ENCODE data around the gene PCMTD2. TPM values are rescaled to one million over a fixed set of nuclear protein-coding genes. Genes with fewer than 3 reads are reported as not detected.

Gene PCMTD2
- total RNA-seq, 1 donor from 2014 or later, result 36.5 TPM

DNA sequence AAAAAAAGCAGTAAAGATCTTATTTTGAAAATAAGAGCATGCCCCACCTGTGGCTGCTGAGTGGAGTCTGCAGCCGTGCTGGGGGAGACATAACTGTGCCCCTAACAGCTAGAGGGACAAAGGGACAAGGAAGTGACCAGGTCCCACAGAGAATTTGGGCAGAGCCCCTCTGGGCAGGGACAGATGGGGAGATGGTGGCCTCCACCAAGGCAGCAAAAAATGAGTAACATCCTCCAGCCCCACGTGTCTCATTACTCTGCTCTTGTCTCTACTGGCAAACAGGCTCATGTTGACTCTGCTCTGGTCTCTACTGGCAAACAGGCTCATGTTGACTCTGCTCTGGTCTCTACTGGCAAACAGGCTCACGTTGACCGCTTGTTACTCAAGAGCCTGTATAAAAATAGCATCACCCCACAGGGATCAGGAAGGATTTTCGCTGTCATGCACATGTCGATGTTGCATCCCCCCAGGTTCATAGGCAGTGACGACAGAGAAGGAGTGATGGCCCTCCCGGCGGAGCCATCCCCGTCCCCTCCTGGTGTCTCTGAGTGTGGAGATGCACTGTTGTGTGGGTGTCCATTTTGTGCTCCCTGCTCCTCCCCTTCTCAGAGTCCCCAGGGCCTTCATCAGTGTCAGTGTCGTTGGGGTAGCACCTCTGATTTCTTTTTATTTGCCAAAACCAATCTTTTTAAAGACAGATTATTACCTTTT lies 17.3 kb upstream of the PCMTD2 start:
- no peaks in the 10 kb centered on the region for H3K27me3 ChIP-seq (ENCODE audit: control insufficient read depth in 3 of 3, insufficient read depth in 3 of 3, low read length in 3 of 3)
- peaks cover 20 to 33% (median 21%) of the 10 kb centered on the region in 3 donors for H3K4me1 ChIP-seq (ENCODE audit: control insufficient read depth in 3 of 3, insufficient read depth in 3 of 3, low read length in 3 of 3)
- H3K36me3 ChIP-seq (ENCODE audit: control insufficient read depth in 3 of 3, insufficient read depth in 3 of 3, low read length in 3 of 3), result no peaks in the 10 kb centered on the region
- no peak overlapping the region for H3K9ac ChIP-seq (ENCODE audit: low read depth in 1 of 3, low read length in 3 of 3)
- H3K4me3 ChIP-seq (ENCODE audit: low read length in 3 of 3), result peak overlapping the region in 1 of 3 donors; percentile 17
- no peak overlapping the region for H3K27ac ChIP-seq (ENCODE audit: low read depth, low read length)
- no peaks in the 10 kb centered on the region for H3K9me3 ChIP-seq (ENCODE audit: control insufficient read depth in 3 of 3, low read length in 3 of 3)

DNA sequence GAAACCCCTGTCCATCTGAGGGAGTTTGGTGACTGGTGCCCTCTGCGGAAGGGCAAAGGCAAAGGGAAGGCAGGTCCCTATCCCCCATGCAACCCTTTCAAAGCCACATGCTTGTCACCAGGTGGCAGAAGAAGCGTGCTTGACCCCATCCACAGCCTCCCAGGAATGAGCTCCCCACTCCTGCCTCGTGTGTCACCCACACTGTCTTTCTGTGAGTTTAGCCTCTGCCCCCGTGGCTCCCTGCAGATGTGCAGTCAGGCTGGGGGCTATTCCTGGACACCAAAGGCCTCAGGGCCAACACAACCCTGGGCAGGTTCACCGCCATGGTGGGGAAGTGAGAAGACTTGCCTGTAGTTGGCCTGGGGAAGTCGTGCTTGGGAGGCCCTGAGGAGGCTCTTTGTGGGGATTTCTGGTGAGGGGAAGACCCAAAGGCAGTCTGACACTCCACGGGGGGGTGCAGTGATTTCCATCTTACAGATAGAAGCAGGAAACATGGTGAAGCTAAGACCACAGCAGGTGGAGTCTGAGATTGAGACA lies 16.6 kb upstream of the PCMTD2 start:
- H3K4me3 ChIP-seq (ENCODE audit: low read length in 3 of 3), result no peak overlapping the region
- H3K27ac ChIP-seq (ENCODE audit: low read depth, low read length), result no peak overlapping the region
- no peaks in the 10 kb centered on the region for H3K27me3 ChIP-seq (ENCODE audit: control insufficient read depth in 3 of 3, insufficient read depth in 3 of 3, low read length in 3 of 3)
- H3K36me3 ChIP-seq (ENCODE audit: control insufficient read depth in 3 of 3, insufficient read depth in 3 of 3, low read length in 3 of 3), result no peaks in the 10 kb centered on the region
- peaks cover 15 to 27% (median 16%) of the 10 kb centered on the region in 3 donors for H3K4me1 ChIP-seq (ENCODE audit: control insufficient read depth in 3 of 3, insufficient read depth in 3 of 3, low read length in 3 of 3)
- no peak overlapping the region for H3K9ac ChIP-seq (ENCODE audit: low read depth in 1 of 3, low read length in 3 of 3)
- no peaks in the 10 kb centered on the region for H3K9me3 ChIP-seq (ENCODE audit: control insufficient read depth in 3 of 3, low read length in 3 of 3)

DNA sequence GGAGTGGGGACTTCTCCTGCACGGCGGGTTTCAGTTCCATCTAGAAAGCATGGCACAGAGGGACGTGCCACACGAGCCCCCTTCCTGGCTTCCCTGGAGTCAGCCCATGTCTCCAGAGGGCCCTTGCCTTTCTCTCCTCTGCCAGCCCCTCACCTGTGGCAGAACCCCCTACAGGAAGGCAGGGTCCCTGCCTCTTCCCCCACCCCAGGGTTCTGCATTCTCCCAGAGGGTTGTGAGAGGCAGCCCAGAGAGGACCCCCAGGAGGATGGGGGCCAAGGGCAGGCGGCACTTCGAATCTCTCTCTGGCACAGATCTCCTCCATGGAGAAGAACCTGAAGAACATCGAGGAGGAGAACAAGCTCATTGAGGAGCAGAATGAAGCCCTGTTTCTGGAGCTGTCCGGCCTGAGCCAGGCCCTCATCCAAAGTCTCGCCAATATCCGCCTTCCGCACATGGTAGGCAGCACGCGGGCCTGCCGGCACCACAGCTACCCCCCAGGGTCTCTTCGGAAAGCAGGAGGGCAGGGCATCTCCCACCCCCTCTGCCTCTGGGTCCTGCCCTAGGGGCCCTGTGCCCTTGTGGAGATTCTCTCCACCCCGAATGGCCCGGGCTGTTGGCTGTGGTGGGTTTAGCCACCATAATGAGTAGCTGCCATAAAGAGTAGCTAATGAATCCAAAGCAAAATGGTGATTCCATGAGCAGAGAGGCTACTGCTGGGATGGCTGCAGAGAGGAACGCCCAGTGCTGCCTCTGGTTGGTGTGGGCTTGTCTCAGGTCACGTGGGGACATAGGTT lies 15.9 kb upstream of the PCMTD2 start:
- Histone ChIP-seq H3K36me3 (ENCODE audit: control insufficient read depth in 3 of 3, insufficient read depth in 3 of 3, low read length in 3 of 3) (no peaks in the 10 kb centered on the region), H3K9ac (ENCODE audit: low read depth in 1 of 3, low read length in 3 of 3) (no peak overlapping the region), H3K27ac (ENCODE audit: low read depth, low read length) (no peak overlapping the region), H3K4me3 (ENCODE audit: low read length in 3 of 3) (no peak overlapping the region), H3K4me1 (ENCODE audit: control insufficient read depth in 3 of 3, insufficient read depth in 3 of 3, low read length in 3 of 3) (peaks cover 10 to 21% (median 11%) of the 10 kb centered on the region in 3 donors), H3K27me3 (ENCODE audit: control insufficient read depth in 3 of 3, insufficient read depth in 3 of 3, low read length in 3 of 3) (no peaks in the 10 kb centered on the region), H3K9me3 (ENCODE audit: control insufficient read depth in 3 of 3, low read length in 3 of 3) (no peaks in the 10 kb centered on the region)

DNA sequence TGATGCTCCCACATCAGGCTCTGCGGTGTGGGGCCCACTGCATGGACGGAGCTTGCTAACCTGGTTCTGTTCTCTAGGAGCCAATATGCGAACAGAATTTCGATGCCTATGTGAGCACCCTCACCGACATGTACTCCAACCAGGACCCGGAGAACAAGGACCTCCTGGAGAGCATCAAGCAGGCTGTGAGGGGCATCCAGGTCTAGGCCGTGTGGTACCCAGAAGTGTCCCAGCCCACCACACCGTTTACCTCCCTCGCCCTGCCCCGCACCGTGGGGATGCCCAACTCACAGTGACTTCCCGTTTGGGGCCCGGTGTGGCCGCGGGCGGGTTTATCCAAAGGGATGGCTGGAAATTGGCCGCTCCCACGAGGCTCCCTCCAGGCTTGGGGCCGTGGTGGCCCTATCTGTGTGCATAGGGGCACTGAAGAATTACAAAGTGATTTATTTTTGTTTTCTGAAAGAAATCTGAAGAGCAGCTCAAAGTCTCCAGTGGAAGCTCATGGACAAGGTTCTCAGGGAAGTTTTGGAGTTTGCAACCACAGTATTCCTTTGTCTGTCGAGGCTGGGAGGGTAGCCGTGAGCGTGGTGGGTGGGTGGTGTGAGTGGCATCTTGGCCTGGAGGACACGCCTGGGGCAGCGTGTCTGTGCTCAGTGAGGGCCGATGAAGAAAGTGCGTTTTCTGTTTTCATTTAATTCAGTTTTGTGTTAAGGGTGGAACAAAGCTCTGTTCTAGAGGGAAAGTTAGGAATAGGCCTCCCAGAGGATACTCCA lies 15.1 kb upstream of the PCMTD2 start:
- H3K9ac ChIP-seq (ENCODE audit: low read depth in 1 of 3, low read length in 3 of 3), result no peak overlapping the region

DNA sequence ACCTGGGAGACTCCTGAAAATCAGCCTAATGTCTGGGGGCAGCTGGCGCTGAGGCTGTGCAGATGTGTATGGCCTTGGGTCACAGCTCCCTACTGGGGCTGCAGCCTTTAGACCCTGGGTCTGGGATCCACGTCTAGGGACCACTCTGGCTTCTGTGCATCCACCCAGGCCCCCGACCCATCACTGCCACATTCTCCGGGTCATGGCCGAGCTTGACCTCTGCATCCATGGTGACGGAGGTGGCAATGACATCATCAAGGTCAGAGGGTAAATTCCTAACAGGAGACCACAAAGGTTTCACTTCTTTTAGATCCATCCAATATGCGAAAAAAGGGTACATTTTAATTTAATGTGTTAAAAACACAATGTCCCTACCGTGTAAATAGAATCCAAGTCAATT lies 14.5 kb upstream of the PCMTD2 start:
- no peak overlapping the region for H3K9ac ChIP-seq (ENCODE audit: low read depth in 1 of 3, low read length in 3 of 3)
- H3K27me3 ChIP-seq (ENCODE audit: control insufficient read depth in 3 of 3, insufficient read depth in 3 of 3, low read length in 3 of 3), result peaks cover 1 to 10% (median 8%) of the 10 kb centered on the region in 3 donors
- H3K36me3 ChIP-seq (ENCODE audit: control insufficient read depth in 3 of 3, insufficient read depth in 3 of 3, low read length in 3 of 3), result no peaks in the 10 kb centered on the region
- no peak overlapping the region for H3K4me3 ChIP-seq (ENCODE audit: low read length in 3 of 3)
- no peaks in the 10 kb centered on the region for H3K9me3 ChIP-seq (ENCODE audit: control insufficient read depth in 3 of 3, low read length in 3 of 3)
- no peak overlapping the region for H3K27ac ChIP-seq (ENCODE audit: low read depth, low read length)
- peaks cover 10 to 21% (median 11%) of the 10 kb centered on the region in 3 donors for H3K4me1 ChIP-seq (ENCODE audit: control insufficient read depth in 3 of 3, insufficient read depth in 3 of 3, low read length in 3 of 3)

More for the DNA sequence above, 15.1 kb upstream of the PCMTD2 start:
- H3K9me3 ChIP-seq (ENCODE audit: control insufficient read depth in 3 of 3, low read length in 3 of 3), result no peaks in the 10 kb centered on the region
- H3K4me1 ChIP-seq (ENCODE audit: control insufficient read depth in 3 of 3, insufficient read depth in 3 of 3, low read length in 3 of 3), result peaks cover 10 to 21% (median 11%) of the 10 kb centered on the region in 3 donors
- peaks cover 0 to 6% (median 6%) of the 10 kb centered on the region in 3 donors for H3K27me3 ChIP-seq (ENCODE audit: control insufficient read depth in 3 of 3, insufficient read depth in 3 of 3, low read length in 3 of 3)
- no peak overlapping the region for H3K4me3 ChIP-seq (ENCODE audit: low read length in 3 of 3)
- H3K36me3 ChIP-seq (ENCODE audit: control insufficient read depth in 3 of 3, insufficient read depth in 3 of 3, low read length in 3 of 3), result no peaks in the 10 kb centered on the region
- H3K27ac ChIP-seq (ENCODE audit: low read depth, low read length), result no peak overlapping the region

DNA sequence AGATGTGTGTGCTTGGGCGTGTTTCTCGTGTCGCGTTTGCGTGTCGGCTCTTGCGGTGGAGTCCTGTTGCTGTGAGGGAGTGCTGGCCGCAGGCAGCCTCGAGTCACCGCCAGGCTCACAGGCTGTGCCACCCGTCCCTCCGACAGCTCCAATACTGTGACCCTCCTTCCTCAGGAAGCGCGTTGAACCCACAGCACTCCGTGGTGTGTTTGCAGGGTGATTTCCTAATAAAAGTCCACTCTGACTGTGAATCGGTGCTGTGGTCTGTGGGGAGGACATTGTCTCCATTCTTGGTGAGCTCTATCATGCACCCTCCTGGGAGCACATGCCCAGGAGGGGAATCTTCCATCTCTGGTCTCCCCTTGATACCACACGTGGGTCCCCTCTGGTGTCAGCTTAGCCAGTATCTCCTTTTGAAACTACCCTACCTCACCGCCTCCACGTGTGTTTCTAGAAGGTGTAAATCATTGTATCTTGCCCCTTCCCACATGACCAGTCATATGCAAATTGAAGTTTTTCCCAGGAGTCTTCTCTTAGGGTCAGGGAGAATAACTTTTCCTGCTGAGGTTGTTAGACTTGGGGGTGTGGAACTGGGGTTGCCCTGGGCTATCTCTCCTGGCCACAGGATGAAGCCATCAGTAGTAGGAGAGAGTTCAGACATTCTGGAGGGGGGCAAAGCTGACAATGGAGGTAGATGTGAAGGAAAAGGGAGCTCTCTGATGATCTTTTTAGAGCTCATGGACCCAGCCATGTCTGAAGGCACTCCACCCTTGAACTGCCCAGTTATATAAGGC lies 13.3 kb upstream of the PCMTD2 start:
- Histone ChIP-seq H3K9me3 (ENCODE audit: control insufficient read depth in 3 of 3, low read length in 3 of 3) (no peaks in the 10 kb centered on the region), H3K4me1 (ENCODE audit: control insufficient read depth in 3 of 3, insufficient read depth in 3 of 3, low read length in 3 of 3) (peaks cover 10 to 16% (median 11%) of the 10 kb centered on the region in 3 donors), H3K9ac (ENCODE audit: low read depth in 1 of 3, low read length in 3 of 3) (no peak overlapping the region), H3K36me3 (ENCODE audit: control insufficient read depth in 3 of 3, insufficient read depth in 3 of 3, low read length in 3 of 3) (no peaks in the 10 kb centered on the region), H3K27me3 (ENCODE audit: control insufficient read depth in 3 of 3, insufficient read depth in 3 of 3, low read length in 3 of 3) (peaks cover 7 to 16% (median 15%) of the 10 kb centered on the region in 3 donors), H3K4me3 (ENCODE audit: low read length in 3 of 3) (no peak overlapping the region), H3K27ac (ENCODE audit: low read depth, low read length) (no peak overlapping the region)

DNA sequence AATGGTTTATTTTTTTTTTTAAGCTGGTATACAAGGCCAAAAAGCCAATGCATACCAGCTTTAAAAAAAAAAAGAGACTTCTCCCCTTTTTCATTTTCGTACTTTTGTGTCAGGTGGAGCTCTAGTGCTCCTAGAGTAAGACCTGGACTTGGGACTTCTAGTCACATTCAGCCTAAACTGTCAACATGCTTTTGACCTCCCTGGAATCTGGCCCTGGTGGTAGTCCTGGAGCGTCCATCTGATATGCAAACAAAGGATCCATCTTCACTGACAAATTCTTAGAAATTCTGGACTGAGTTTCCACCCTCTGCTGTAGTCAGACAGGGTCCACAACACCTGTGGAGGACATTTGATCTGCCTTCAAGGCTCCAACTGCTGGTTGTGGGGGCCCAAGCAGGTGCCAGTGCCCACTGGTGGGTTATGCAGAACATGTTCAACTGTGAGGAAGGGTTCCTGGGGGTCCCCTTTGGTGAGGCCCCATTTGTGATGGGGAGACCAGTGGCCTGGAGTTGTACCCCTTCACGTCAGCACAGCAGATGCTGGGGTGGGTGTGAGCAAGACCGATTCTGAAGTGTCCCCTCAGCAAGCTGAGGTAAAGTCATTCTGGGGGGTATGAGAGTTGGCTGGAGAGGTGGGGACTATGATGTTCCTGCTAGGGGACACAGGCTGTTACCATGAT lies 12.6 kb upstream of the PCMTD2 start:
- no peaks in the 10 kb centered on the region for H3K36me3 ChIP-seq (ENCODE audit: control insufficient read depth in 3 of 3, insufficient read depth in 3 of 3, low read length in 3 of 3)
- H3K9me3 ChIP-seq (ENCODE audit: control insufficient read depth in 3 of 3, low read length in 3 of 3), result no peaks in the 10 kb centered on the region
- H3K4me1 ChIP-seq (ENCODE audit: control insufficient read depth in 3 of 3, insufficient read depth in 3 of 3, low read length in 3 of 3), result peaks cover 6 to 12% (median 10%) of the 10 kb centered on the region in 3 donors
- H3K4me3 ChIP-seq (ENCODE audit: low read length in 3 of 3), result no peak overlapping the region
- H3K27ac ChIP-seq (ENCODE audit: low read depth, low read length), result no peak overlapping the region
- H3K27me3 ChIP-seq (ENCODE audit: control insufficient read depth in 3 of 3, insufficient read depth in 3 of 3, low read length in 3 of 3), result peaks cover 7 to 16% (median 15%) of the 10 kb centered on the region in 3 donors
- H3K9ac ChIP-seq (ENCODE audit: low read depth in 1 of 3, low read length in 3 of 3), result no peak overlapping the region

DNA sequence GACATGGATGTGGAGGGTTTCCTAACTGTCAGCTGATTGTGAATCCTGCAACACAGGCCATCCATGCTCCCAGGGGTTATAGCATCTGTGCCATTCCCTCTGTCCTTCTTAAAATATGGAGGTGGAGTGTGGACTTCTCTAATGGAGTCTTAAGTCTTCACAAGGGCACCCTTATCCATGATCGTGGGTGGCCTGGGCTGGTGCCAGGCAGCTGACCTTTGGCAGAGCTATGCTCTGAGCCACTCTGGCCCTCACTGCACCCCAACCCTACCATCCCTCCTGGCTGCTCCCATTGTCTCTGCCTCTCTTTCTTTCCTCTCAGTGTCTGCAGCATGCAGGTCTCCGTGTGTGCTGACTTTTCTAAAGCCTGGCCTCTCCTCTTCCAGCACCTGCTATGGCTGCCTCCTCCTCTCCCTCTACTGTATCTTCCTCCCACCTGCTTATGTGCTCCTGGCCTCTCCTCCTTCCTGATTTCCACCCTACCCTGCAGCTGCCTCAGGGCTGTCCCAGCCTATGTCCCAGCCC lies 11.2 kb upstream of the PCMTD2 start:
- no peaks in the 10 kb centered on the region for H3K36me3 ChIP-seq (ENCODE audit: control insufficient read depth in 3 of 3, insufficient read depth in 3 of 3, low read length in 3 of 3)
- no peak overlapping the region for H3K27ac ChIP-seq (ENCODE audit: low read depth, low read length)
- H3K4me3 ChIP-seq (ENCODE audit: low read length in 3 of 3), result no peak overlapping the region
- no peak overlapping the region for H3K9ac ChIP-seq (ENCODE audit: low read depth in 1 of 3, low read length in 3 of 3)
- no peaks in the 10 kb centered on the region for H3K4me1 ChIP-seq (ENCODE audit: control insufficient read depth in 3 of 3, insufficient read depth in 3 of 3, low read length in 3 of 3)
- H3K9me3 ChIP-seq (ENCODE audit: control insufficient read depth in 3 of 3, low read length in 3 of 3), result no peaks in the 10 kb centered on the region
- peaks cover 7 to 16% (median 15%) of the 10 kb centered on the region in 3 donors for H3K27me3 ChIP-seq (ENCODE audit: control insufficient read depth in 3 of 3, insufficient read depth in 3 of 3, low read length in 3 of 3)

Measured in skeletal muscle tissue (tissue), 4 donors.